ENCODE measurements around the gene CDH7. TPM values are rescaled to one million over a fixed set of nuclear protein-coding genes. Genes with fewer than 3 reads are reported as not detected.
A peak's percentile ranks its signal among the peaks of the same experiment; 100 is the strongest.

CDH7 gene
- total RNA-seq, 1 experiment from 2014 or later, result 7.8 TPM

DNA sequence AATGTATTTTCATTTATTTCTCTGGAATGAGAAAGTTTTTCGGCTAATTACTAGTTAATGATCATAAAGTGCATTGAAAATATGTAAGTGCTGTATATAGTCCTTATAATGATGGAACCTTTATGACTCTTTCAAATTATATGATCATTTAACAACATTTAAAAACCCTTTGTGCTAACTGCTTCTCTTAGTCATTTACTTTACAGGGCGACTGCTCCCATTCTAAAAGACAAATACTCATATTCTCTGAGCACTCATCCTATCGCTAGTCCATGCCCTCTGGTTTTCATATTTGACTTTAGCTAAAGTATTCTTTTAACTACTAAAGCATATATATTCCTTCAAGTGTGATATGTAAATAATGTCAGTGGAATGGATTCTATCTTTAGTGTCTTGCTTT, 168.2 kb downstream of the CDH7 start:
- Histone ChIP-seq H3K4me1 (no peaks in the 10 kb centered on the region), H3K4me3 (no peak overlapping the region), H3K27ac (no peak overlapping the region), H3K36me3 (no peaks in the 10 kb centered on the region), H3K27me3 (no peaks in the 10 kb centered on the region), H3K9me3 (replicated peaks) (no peaks in the 10 kb centered on the region)
- no peak for DNase-seq

DNA sequence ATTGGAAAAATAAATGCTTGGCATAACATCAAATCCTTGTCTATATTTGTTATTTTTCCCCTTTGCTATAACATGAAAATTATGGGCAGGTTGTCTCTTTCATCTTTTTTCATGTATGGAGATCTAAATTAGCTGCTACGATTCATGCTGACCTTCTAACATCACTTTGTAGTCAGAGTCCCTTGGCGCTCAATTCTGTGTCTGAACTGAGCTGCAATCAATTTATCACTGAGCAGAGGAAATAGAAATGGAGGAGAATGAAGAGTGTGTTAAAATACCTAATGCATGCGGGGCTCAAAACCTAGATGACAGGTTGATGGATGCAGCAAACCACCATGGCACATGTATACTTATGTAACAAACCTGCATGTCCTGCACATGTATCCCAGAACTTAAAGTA, 168.9 kb downstream of the CDH7 start:
- no peaks in the 10 kb centered on the region for H3K9me3 ChIP-seq (replicated peaks)
- H3K4me3 ChIP-seq, result no peak overlapping the region
- no peak overlapping the region for H3K27ac ChIP-seq
- no peaks in the 10 kb centered on the region for H3K36me3 ChIP-seq
- H3K27me3 ChIP-seq, result no peaks in the 10 kb centered on the region
- no peaks in the 10 kb centered on the region for H3K4me1 ChIP-seq
- no peak for DNase-seq

DNA sequence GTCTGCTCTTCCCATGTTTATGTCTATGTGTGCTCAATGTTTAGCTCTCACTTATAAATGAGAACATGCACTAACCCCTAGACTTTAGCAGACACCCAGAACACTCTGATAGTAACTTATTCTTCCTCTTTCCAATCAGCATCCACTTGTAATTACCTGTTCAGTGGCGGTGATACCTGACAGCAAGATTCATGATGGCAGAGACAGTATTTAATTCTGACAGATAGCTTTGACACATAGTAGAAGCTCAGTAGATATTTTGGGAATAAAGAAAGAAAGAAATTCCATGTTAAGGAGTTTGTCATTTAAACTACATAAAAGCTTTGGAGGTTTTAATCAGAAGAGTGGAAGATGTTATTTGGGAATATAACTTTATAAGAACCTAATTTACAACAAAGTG, 171.3 kb downstream of the CDH7 start:
- no peak for DNase-seq
- Histone ChIP-seq H3K4me1 (no peaks in the 10 kb centered on the region), H3K9me3 (replicated peaks) (no peaks in the 10 kb centered on the region), H3K36me3 (no peaks in the 10 kb centered on the region), H3K4me3 (no peak overlapping the region), H3K27me3 (no peaks in the 10 kb centered on the region), H3K27ac (no peak overlapping the region)

DNA sequence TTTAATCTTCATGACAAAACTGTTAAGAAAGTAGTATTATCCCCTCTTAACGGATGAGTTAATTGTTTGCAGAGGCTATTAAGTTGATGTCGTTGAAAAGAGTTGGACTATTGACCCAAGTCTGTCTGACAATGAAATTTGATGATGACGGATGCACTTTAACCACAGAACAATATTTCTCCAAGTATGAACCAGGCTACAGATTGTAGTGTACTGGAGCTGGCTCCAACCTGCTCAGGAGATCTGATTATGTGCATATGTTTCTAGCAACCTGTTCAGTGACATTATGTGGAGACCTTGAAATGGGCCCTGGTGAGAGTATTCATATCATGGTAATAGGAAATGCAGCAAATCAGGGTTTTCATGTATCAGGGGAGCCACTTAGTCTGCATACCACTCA, 174.1 kb downstream of the CDH7 start:
- Histone ChIP-seq H3K4me3 (no peak overlapping the region), H3K9me3 (replicated peaks) (no peaks in the 10 kb centered on the region), H3K27me3 (no peaks in the 10 kb centered on the region), H3K4me1 (no peaks in the 10 kb centered on the region), H3K36me3 (no peaks in the 10 kb centered on the region), H3K27ac (no peak overlapping the region)
- DNase-seq, result no peak

DNA sequence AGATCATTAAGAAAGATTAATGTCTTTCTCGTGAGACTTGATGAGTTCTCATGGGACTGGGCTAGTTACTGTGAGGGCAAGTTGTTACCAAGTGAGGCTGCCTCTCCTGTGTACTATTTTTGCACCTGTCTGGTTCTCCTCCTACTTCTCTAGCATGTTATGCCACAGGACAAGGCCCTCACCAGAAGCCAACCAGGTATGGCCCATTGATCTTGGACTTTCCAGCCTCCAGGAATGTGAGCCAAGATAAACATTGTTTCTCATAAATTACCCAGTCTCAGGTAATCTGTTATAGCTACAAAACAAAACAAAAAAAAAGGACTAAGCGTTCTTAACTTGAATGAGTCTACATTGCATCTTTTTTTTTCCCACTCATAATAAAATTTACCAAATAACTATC, 184.1 kb downstream of the CDH7 start:
- Histone ChIP-seq H3K27me3 (no peaks in the 10 kb centered on the region), H3K9me3 (replicated peaks) (no peaks in the 10 kb centered on the region), H3K27ac (no peak overlapping the region), H3K36me3 (no peaks in the 10 kb centered on the region), H3K4me1 (no peaks in the 10 kb centered on the region), H3K4me3 (no peak overlapping the region)
- DNase-seq, result no peak

DNA sequence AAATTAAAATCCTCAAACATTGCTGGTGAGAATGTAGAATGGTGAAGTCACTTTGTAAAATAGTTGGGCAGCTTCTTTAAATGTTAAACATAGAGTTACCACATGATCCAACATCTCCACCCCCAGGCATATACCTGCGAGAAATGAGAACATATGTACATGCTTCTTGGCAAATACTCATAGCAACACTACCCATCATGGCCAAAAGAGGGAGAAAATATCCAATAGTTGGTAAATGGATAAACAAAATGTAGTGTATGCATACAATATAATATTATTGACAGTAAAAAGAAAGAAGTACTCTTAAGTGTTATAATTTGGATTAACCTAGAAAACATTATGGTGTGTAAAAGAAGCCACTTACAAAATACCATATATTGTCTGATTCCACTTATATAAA, 185.9 kb downstream of the CDH7 start:
- Histone ChIP-seq H3K27ac (no peak overlapping the region), H3K4me1 (no peaks in the 10 kb centered on the region), H3K27me3 (no peaks in the 10 kb centered on the region), H3K4me3 (no peak overlapping the region), H3K9me3 (replicated peaks) (no peaks in the 10 kb centered on the region), H3K36me3 (no peaks in the 10 kb centered on the region)
- peak in 1 of 2 experiments; percentile 1 for DNase-seq

DNA sequence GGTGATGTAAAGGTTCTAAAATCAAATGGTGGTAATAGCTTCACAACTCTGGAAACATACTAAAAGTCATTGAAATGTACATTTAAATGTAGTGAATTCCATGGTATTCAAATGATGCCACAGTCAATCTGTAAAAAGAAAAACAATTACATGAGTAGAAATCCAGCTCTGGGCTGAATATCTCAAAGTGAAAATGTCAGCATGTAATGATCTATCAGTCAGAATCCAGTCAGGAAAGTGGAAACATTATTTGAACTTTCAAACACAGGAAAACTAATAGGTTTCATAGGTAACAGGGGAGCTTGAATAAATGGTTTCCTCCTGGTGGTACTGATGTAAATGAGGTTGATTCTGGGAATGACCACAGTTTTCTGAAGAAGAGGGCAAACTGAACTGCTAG, 186.4 kb downstream of the CDH7 start:
- Histone ChIP-seq H3K27me3 (no peaks in the 10 kb centered on the region), H3K4me3 (no peak overlapping the region), H3K27ac (no peak overlapping the region), H3K4me1 (no peaks in the 10 kb centered on the region), H3K9me3 (replicated peaks) (no peaks in the 10 kb centered on the region), H3K36me3 (no peaks in the 10 kb centered on the region)
- DNase-seq, result no peak

DNA sequence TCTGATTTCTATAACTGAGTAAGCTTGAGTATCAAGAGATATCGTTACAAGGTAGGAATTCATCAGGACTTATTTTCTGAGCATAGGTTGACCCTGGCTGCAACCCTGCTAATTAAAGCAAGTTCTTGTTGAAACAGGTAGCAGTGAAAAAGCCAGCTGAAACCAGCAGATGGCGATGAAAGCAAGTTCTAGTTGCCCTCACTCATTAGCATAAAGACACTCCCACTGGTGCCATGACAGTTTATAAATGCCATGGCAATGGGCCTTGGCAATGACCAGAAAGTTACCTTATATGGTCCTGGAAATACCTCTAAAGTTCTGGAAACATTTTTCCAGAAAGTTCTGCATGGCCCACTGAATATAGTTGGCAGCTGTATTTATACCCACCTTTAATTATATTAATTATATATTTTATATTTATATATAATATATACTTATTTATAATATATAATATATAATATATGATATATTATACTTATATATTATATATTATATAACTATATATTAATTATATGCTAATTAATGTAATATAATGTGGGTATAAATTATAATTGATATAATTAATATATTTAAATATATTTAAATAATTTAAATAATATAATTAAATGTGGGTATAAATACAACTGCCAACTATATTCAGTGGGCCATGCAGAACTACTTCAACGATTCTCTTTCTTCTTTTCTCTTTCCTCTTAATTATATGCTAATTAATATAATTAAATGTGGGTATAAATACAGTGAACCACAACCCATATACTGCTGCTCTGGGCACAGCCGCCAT, 188.0 kb downstream of the CDH7 start:
- Histone ChIP-seq H3K9me3 (replicated peaks) (no peaks in the 10 kb centered on the region), H3K4me1 (no peaks in the 10 kb centered on the region), H3K36me3 (no peaks in the 10 kb centered on the region), H3K4me3 (no peak overlapping the region), H3K27ac (no peak overlapping the region), H3K27me3 (no peaks in the 10 kb centered on the region)
- DNase-seq, result peak; percentile 33 to 59
